ENCODE data around the gene AQP9.

AQP9 gene

GRCh38 chr15:58141894-58142293 is 3.7 kb downstream of the AQP9 start:
- DNase-seq, result no peak

- DNase-seq, result no peak
Measured at GRCh38 chr15:58142827-58143461, 4.8 kb downstream of the AQP9 start.

GRCh38 chr15:58145606-58146005 is 7.4 kb downstream of the AQP9 start:
- no peak for DNase-seq

GRCh38 chr15:58146211-58146610 is 8.0 kb downstream of the AQP9 start:
- DNase-seq, result no peak

- peak; percentile 7 for DNase-seq
Measured at GRCh38 chr15:58146749-58147148, 8.6 kb downstream of the AQP9 start.

- DNase-seq, result no peak
Measured at GRCh38 chr15:58147171-58147611, 9.0 kb downstream of the AQP9 start.

- no peak for DNase-seq
Measured at GRCh38 chr15:58148120-58148519, 9.9 kb downstream of the AQP9 start.

GRCh38 chr15:58148633-58149445 is 10.7 kb downstream of the AQP9 start:
- DNase-seq, result no peak

GRCh38 chr15:58154769-58155168 is 16.6 kb downstream of the AQP9 start:
- DNase-seq, result no peak

- no peak for DNase-seq
Measured at GRCh38 chr15:58159827-58160386, 21.7 kb downstream of the AQP9 start.

GRCh38 chr15:58161436-58161930 is 23.3 kb downstream of the AQP9 start:
- DNase-seq, result no peak

GRCh38 chr15:58163985-58164384 is 25.8 kb downstream of the AQP9 start:
- no peak for DNase-seq

- no peak for DNase-seq
Measured at GRCh38 chr15:58164926-58165325, 26.7 kb downstream of the AQP9 start.

GRCh38 chr15:58165661-58166060 is 27.5 kb downstream of the AQP9 start:
- no peak for DNase-seq

- DNase-seq, result no peak
Measured at GRCh38 chr15:58167095-58167691, 29.0 kb downstream of the AQP9 start.

- no peak for DNase-seq
Measured at GRCh38 chr15:58169934-58170333, 31.8 kb downstream of the AQP9 start.

- DNase-seq, result no peak
Measured at GRCh38 chr15:58171476-58172061, 33.4 kb downstream of the AQP9 start.

- DNase-seq, result no peak
Measured at GRCh38 chr15:58174709-58175108, 36.5 kb downstream of the AQP9 start.

GRCh38 chr15:58175955-58176354 is 37.8 kb downstream of the AQP9 start:
- DNase-seq, result no peak

GRCh38 chr15:58178668-58179067 is 40.5 kb downstream of the AQP9 start:
- DNase-seq, result no peak

GRCh38 chr15:58179206-58179605 is 41.0 kb downstream of the AQP9 start:
- no peak for DNase-seq

GRCh38 chr15:58179741-58180381 is 41.7 kb downstream of the AQP9 start:
- DNase-seq, result no peak

All from T1000 (cell line).